Measurements from ENCODE around the gene RAPGEF5.

DNA sequence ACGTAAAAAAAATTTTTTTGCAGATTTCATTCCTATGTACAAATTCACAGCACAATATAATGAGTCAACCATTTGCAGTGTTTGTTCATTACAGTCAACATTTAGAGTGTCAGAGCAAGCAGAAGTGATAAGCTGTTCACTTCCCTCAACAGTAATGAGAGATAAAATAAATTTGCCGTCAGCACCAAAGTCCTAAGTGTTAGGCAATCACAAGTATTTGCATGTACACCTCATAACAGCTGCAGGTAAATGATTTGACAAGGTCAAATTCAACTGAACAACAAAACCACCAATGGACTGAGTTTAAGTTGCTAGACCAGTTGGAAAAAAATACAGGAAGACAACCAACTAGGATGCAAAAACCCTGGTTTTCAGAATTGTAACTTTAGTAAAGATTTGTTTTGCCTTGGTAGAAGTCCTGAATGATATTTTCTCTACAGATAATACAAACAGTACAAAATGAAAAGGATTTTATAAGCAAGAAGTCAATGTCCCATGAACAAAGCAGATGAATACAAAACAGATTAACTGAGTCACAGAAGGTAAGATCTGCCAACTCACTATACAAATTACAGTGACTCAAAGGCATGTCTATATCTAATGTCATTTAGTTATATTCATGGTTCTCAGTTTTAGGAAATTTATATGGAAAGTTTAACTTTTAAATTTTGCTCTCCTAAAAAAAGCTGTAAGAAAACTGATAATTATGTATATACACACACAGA is 10.4 kb downstream of the RAPGEF5 start:
- no peak for TF ChIP-seq CTCF (conservative IDR thresholded peaks at IDR 0.05)
- TF ChIP-seq EZH2 (IDR thresholded peaks at IDR 0.05; ENCODE audit: low read depth) = no peak
